Measurements from ENCODE around the gene SUPT16H.

DNA sequence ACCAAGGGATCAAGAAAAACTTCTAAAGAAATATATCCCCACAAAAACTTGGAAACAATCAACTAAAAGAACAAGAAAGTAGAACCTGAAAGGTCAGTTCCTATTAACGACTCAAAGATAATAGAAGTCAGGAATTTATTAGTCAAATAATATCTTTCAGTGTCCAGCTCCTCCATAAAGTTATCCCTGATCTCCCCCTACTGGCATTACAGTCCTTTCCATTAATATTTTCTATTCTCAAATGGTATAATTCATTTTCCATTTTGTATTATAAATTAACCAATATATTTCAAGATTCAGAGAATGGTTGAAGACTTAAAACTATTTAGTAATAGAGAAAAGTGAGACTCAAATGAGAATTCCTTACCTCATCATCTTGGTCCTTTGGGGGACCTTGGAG is 11.6 kb upstream of the SUPT16H start:
- TF ChIP-seq ELF4 (CRISPR knock-in tag; IDR thresholded peaks at IDR 0.05; ENCODE audit: borderline replicate concordance) (no peak), PHF21A (CRISPR knock-in tag; IDR thresholded peaks at IDR 0.05) (no peak), HDAC6 (IDR thresholded peaks at IDR 0.05; ENCODE audit: low read depth, low read length) (no peak), POLR2A (IDR thresholded peaks at IDR 0.05; ENCODE audit: insufficient read depth in 1 of 2, low read depth in 2 of 2, low read length in 2 of 2) (no peak), YEATS2 (CRISPR knock-in tag; IDR thresholded peaks at IDR 0.05; ENCODE audit: borderline replicate concordance) (no peak), RAD21 (CRISPR knock-in tag; IDR thresholded peaks at IDR 0.05) (no peak), JUND (CRISPR knock-in tag; IDR thresholded peaks at IDR 0.05) (no peak), CEBPB (IDR thresholded peaks at IDR 0.05; ENCODE audit: borderline replicate concordance, low read depth, low read length) (no peak)
- TF ChIP-seq, protein P1, sequence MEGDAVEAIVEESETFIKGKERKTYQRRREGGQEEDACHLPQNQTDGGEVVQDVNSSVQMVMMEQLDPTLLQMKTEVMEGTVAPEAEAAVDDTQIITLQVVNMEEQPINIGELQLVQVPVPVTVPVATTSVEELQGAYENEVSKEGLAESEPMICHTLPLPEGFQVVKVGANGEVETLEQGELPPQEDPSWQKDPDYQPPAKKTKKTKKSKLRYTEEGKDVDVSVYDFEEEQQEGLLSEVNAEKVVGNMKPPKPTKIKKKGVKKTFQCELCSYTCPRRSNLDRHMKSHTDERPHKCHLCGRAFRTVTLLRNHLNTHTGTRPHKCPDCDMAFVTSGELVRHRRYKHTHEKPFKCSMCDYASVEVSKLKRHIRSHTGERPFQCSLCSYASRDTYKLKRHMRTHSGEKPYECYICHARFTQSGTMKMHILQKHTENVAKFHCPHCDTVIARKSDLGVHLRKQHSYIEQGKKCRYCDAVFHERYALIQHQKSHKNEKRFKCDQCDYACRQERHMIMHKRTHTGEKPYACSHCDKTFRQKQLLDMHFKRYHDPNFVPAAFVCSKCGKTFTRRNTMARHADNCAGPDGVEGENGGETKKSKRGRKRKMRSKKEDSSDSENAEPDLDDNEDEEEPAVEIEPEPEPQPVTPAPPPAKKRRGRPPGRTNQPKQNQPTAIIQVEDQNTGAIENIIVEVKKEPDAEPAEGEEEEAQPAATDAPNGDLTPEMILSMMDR (CRISPR knock-in tag; IDR thresholded peaks at IDR 0.05) = no peak
- TF ChIP-seq, protein P2, sequence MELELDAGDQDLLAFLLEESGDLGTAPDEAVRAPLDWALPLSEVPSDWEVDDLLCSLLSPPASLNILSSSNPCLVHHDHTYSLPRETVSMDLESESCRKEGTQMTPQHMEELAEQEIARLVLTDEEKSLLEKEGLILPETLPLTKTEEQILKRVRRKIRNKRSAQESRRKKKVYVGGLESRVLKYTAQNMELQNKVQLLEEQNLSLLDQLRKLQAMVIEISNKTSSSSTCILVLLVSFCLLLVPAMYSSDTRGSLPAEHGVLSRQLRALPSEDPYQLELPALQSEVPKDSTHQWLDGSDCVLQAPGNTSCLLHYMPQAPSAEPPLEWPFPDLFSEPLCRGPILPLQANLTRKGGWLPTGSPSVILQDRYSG (CRISPR knock-in tag; IDR thresholded peaks at IDR 0.05) = no peak
- TF ChIP-seq, protein P3, sequence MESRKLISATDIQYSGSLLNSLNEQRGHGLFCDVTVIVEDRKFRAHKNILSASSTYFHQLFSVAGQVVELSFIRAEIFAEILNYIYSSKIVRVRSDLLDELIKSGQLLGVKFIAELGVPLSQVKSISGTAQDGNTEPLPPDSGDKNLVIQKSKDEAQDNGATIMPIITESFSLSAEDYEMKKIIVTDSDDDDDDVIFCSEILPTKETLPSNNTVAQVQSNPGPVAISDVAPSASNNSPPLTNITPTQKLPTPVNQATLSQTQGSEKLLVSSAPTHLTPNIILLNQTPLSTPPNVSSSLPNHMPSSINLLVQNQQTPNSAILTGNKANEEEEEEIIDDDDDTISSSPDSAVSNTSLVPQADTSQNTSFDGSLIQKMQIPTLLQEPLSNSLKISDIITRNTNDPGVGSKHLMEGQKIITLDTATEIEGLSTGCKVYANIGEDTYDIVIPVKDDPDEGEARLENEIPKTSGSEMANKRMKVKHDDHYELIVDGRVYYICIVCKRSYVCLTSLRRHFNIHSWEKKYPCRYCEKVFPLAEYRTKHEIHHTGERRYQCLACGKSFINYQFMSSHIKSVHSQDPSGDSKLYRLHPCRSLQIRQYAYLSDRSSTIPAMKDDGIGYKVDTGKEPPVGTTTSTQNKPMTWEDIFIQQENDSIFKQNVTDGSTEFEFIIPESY (CRISPR knock-in tag; IDR thresholded peaks at IDR 0.05) = no peak

Measured in HepG2 (cell line).